GM23248 (cell line): ENCODE results near the gene CLCNKA. TPM values are rescaled to one million over a fixed set of nuclear protein-coding genes. Genes with fewer than 3 reads are reported as not detected.

Experiments used
- DNase-seq: peaks from one replicate; pipeline ENCODE4 v3.0.0-alpha.2; 2015
- H2AFZ ChIP-seq: fragments of 200-600 bp; sonication (generic); 2 replicates; pipeline ENCODE4 v1.6.1; 2016; ENCODE audit warnings: antibody characterized with exemption
- H3F3A ChIP-seq: fragments of 200-600 bp; sonication (generic); 2 replicates; pipeline ENCODE4 v1.6.1; 2016; ENCODE audit warnings: mild to moderate bottlenecking, antibody characterized with exemption, mixed run types; ENCODE audit not compliant: insufficient read depth
- H3K27ac ChIP-seq: fragments of 200-600 bp; sonication (generic); 2 replicates; pipeline ENCODE4 v1.5.1; 2016; ENCODE audit warnings: mild to moderate bottlenecking
- H3K27me3 ChIP-seq: fragments of 200-600 bp; sonication (generic); replicated peaks from 2 replicates; pipeline ENCODE4 v1.6.1; 2016; ENCODE audit warnings: mild to moderate bottlenecking; ENCODE audit not compliant: insufficient read depth
- H3K36me3 ChIP-seq: fragments of 200-600 bp; sonication (generic); 2 replicates; pipeline ENCODE4 v1.6.1; 2016; ENCODE audit warnings: low read depth, mild to moderate bottlenecking
- H3K4me1 ChIP-seq: fragments of 200-600 bp; sonication (generic); 2 replicates; pipeline ENCODE4 v1.6.1; 2016; ENCODE audit warnings: mild to moderate bottlenecking; ENCODE audit not compliant: insufficient read depth
- H3K4me2 ChIP-seq: fragments of 200-600 bp; sonication (generic); one replicate; pipeline ENCODE4 v1.6.1; 2016; ENCODE audit warnings: mild to moderate bottlenecking; ENCODE audit not compliant: unreplicated experiment
- H3K4me3 ChIP-seq: fragments of 200-600 bp; sonication (generic); 2 replicates; pipeline ENCODE4 v1.5.1; 2016; ENCODE audit warnings: mild to moderate bottlenecking
- H3K79me2 ChIP-seq: fragments of 200-600 bp; sonication (generic); 2 replicates; pipeline ENCODE4 v1.6.1; 2016; ENCODE audit warnings: mild to moderate bottlenecking; ENCODE audit not compliant: insufficient read depth
- H3K9ac ChIP-seq: fragments of 200-600 bp; sonication (generic); 2 replicates; pipeline ENCODE4 v1.6.1; 2016; ENCODE audit warnings: mild to moderate bottlenecking
- H3K9me2 ChIP-seq: fragments of 200-600 bp; sonication (generic); 2 replicates; pipeline ENCODE4 v1.6.1; 2016; ENCODE audit warnings: mixed run types, mild to moderate bottlenecking, moderate library complexity; ENCODE audit not compliant: insufficient read depth
- H3K9me3 ChIP-seq: fragments of 200-600 bp; sonication (generic); one replicate; pipeline ENCODE4 v1.6.1; 2017; ENCODE audit warnings: low read depth
- H4K20me1 ChIP-seq: fragments of 200-600 bp; sonication (generic); 2 replicates; pipeline ENCODE4 v1.6.0; 2016; ENCODE audit not compliant: insufficient read depth
- EZH2 ChIP-seq: fragments of 200-600 bp; sonication (generic); IDR thresholded peaks from 2 replicates; pipeline ENCODE4 v1.6.1; 2018; ENCODE audit warnings: antibody characterized with exemption, mild to moderate bottlenecking; ENCODE audit not compliant: insufficient read depth, poor library complexity, severe bottlenecking
- EZH2phosphoT487 ChIP-seq: fragments of 200-600 bp; sonication (generic); IDR thresholded peaks from 2 replicates; pipeline ENCODE4 v1.6.1; 2018; ENCODE audit warnings: antibody characterized with exemption, moderate library complexity, mild to moderate bottlenecking, low read depth; ENCODE audit not compliant: insufficient read depth
- WGBS, 2 experiments: methylation state at CpG; one replicate each; pipeline ENCODE4 v1.1.6; 2015 to 2017; ENCODE audit warnings: low lambda C conversion rate in 2 of 2, low coverage in 1 of 2; ENCODE audit errors: missing lambda C conversion rate in 2 of 2; 5-methylcytosine and 5-hydroxymethylcytosine counted together
- in situ Hi-C: fragments of 300-500 bp; cut with MboI; formaldehyde crosslinking; loops from 2 replicates; pipeline ENCODE4 v1.15.0; 2020
- polyA plus RNA-seq: library from polyadenylated mRNA; unstranded; fragments of >200 nt; fragmentation: Nextera tagmentation; extraction: Ambion mirVana; gene quantifications from 2 replicates; pipeline ENCODE4 v1.2.1, GENCODE V29; 2016
- total RNA-seq: library from RNA; depleted of rRNA; stranded (reverse); fragments of >200 nt; shearing (Covaris generic); gene quantifications from 2 replicates; pipeline ENCODE4 v1.2.3, GENCODE V29; 2014

CLCNKA gene
- total and polyA plus RNA-seq, 2 experiments from 2014 or later = not detected

DNA sequence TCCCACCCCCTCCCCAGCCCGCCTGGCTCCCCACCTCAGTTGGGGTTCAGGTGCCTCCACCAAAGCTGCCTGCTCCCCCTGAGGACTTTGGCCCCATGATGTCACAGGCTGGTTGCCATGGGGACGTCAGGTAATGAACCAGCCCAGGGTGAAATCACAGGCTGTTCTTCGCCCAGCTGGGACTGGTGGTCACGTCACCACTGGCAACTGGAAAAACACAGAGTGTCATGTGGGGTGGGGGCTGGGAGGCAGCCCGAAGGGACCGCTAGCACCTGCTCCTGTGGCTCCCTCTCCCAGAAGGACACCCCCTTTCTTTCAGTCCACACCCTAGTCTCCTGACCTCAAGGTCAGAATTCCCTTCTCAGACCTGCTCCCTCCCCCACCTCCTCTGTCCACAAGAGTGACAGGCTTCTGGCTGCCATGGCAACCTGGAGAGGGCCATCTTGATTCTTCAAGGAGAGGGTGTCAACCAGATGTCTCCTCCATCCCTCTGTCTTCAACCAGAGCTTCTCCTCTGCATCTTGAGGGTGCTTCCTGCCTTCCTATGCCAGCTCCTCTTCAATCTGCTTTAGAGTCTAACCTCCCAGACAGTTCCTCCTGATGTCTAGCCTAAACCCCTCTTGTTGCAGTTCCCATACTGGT lies 45.4 kb downstream of the CLCNKA start:
- no peak overlapping the region for H3K9ac ChIP-seq
- H3K4me1 ChIP-seq = no peaks in the 10 kb centered on the region
- H3K36me3 ChIP-seq = no peaks in the 10 kb centered on the region
- no peaks in the 10 kb centered on the region for H4K20me1 ChIP-seq
- no peak overlapping the region for H3K4me2 ChIP-seq
- H3K27me3 ChIP-seq = peaks cover 7% of the 10 kb centered on the region; the same call in 1 of the 2 replicates
- WGBS, 2 experiments = 57 to 66% methylated on average over 6 of the region's 6 CpGs
- H3K79me2 ChIP-seq = no peaks in the 10 kb centered on the region
- no peak for DNase-seq
- H3K9me2 ChIP-seq = no peaks in the 10 kb centered on the region
- H2AFZ ChIP-seq = no peak overlapping the region
- no peak overlapping the region for H3K27ac ChIP-seq
- no peaks in the 10 kb centered on the region for H3K9me3 ChIP-seq
- in situ Hi-C loops = no loop called here
- no peaks in the 10 kb centered on the region for H3F3A ChIP-seq
- H3K4me3 ChIP-seq = no peak overlapping the region
- TF ChIP-seq EZH2 (no peak), EZH2phosphoT487 (no peak)

DNA sequence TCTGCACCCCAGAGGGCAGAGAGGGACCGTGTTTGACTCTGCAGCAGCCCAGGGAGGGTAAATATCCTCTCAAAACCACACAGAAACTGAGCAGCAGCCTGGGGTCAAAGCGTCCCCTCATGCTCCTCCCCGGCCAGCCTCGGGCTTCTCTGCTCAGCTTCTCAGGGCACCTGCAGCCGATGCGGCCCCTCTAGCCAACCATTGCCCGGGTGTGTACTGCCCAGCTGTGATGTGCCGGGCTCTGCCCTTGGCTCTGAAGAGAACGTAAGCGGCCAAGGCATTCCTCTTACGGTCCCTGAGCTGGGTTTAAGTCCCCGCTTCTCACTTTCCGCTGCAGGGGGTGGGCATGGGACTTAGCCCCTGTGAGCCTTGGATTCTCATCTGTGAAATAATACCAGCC lies 46.1 kb downstream of the CLCNKA start:
- no peaks in the 10 kb centered on the region for H3K9me3 ChIP-seq
- 51 to 54% methylated on average over 11 to 13 of the region's 13 CpGs for WGBS, 2 experiments
- H3K9me2 ChIP-seq = no peaks in the 10 kb centered on the region
- H3K27me3 ChIP-seq = peaks cover 7% of the 10 kb centered on the region; the same call in 1 of the 2 replicates
- H2AFZ ChIP-seq = no peak overlapping the region
- no peaks in the 10 kb centered on the region for H3K4me1 ChIP-seq
- no peak overlapping the region for H3K27ac ChIP-seq
- in situ Hi-C loops = no loop called here
- no peak for DNase-seq
- no peaks in the 10 kb centered on the region for H3K79me2 ChIP-seq
- H3K4me2 ChIP-seq = no peak overlapping the region
- no peaks in the 10 kb centered on the region for H3F3A ChIP-seq
- H3K36me3 ChIP-seq = no peaks in the 10 kb centered on the region
- no peak overlapping the region for H3K9ac ChIP-seq
- TF ChIP-seq EZH2 (no peak), EZH2phosphoT487 (no peak)
- no peaks in the 10 kb centered on the region for H4K20me1 ChIP-seq
- no peak overlapping the region for H3K4me3 ChIP-seq

DNA sequence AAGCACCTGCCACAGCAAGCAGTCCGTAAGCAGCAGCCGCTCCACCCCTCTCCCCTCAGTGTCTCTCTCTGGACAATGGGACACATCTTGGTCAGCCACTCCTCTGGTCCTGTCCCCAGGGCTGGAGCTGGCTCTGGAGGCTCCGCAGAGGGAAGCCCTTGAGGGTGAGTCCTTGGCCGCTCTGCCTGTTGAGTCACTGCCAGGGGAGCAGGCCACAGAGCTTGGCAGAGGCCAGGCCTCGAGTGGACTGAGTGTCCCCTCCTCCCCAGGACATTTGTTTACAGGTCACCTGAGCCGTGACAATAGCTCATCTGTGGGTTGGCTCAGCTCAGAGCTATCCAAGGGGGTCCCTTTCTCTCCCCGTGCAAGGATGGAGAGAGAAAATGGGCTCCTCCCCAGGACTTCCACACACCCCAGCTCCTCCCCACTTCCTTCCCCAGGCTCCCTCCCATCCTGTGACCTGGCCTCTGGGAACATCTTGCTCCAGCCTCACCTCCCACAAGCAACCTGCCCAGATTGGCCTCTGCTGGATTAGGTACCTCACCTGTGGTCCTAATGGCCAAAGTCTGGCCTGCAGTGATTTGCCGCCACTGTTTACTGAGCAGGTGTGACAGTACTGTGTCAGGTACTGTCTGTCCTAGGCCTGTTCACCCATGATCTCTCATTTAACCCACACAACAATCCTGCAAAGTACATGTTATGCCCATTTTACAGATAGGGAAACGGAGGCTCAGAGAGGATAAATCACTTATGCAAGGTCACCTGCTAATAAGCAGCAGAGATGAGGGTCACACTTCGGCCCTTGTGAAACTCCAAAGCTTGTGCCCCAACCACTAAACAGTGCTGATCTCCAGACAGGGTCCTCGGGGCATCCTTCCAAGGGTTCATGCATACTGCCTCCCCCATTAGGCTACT lies 46.8 kb downstream of the CLCNKA start:
- Histone ChIP-seq H3K27ac (no peak overlapping the region), H4K20me1 (no peaks in the 10 kb centered on the region), H3K36me3 (no peaks in the 10 kb centered on the region), H3K9me2 (no peaks in the 10 kb centered on the region), H3K4me2 (no peak overlapping the region), H3K27me3 (peaks cover 7% of the 10 kb centered on the region; the same call in 1 of the 2 replicates), H3K4me3 (no peak overlapping the region), H3K4me1 (no peaks in the 10 kb centered on the region), H3F3A (no peaks in the 10 kb centered on the region), H3K9ac (no peak overlapping the region), H3K9me3 (no peaks in the 10 kb centered on the region), H2AFZ (no peak overlapping the region), H3K79me2 (no peaks in the 10 kb centered on the region)
- peak; percentile 83 for DNase-seq
- TF ChIP-seq EZH2phosphoT487 = no peak
- TF ChIP-seq EZH2 = no peak
- WGBS, 2 experiments = 56 to 67% methylated on average over 9 to 11 of the region's 11 CpGs
- in situ Hi-C loops = no loop called here

DNA sequence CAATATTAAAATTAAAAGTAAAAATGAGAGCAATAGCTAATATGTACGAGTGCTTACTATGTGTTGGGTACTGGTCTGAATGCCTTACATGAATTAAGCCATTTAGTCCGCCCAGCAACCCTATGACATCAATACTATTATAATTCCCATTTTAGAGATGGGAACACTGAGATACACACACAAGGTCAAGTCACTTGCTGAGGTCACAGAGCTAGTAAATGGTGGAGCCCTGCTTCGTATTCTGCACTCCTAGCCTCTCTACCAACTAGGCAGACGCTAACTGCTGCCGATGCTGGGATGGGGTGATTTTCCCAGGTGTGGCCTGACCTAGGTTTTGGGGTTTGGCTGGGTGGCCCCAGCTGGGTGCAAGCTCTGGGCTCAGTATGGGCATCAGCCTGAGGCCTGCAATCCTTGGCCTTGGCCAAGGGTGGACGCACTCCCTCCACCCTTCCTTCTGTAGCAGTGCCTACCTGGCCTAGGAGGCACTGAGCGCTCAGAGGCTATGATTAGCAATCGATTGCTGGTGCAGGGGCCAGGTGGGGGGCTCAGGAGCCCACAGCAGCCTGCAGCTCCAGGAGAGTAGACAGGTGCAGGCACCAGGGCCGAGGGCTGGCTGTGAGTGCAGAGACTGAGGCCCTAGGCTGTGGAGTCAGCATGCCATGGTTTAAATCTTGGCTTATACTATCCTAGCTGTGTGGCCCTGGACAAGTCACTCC lies 49.0 kb downstream of the CLCNKA start:
- no peaks in the 10 kb centered on the region for H3K9me3 ChIP-seq
- in situ Hi-C loops = no loop called here
- H3K4me2 ChIP-seq = no peak overlapping the region
- TF ChIP-seq EZH2 (no peak), EZH2phosphoT487 (no peak)
- no peak overlapping the region for H3K9ac ChIP-seq
- H3K27me3 ChIP-seq = no peaks in the 10 kb centered on the region
- H3K36me3 ChIP-seq = no peaks in the 10 kb centered on the region
- no peaks in the 10 kb centered on the region for H3K79me2 ChIP-seq
- no peaks in the 10 kb centered on the region for H3K9me2 ChIP-seq
- no peaks in the 10 kb centered on the region for H4K20me1 ChIP-seq
- H3F3A ChIP-seq = peaks cover 5% of the 10 kb centered on the region
- WGBS, 2 experiments = 88 to 90% methylated on average over 9 of the region's 9 CpGs
- H2AFZ ChIP-seq = no peak overlapping the region
- peaks cover 11% of the 10 kb centered on the region for H3K4me1 ChIP-seq
- no peak overlapping the region for H3K4me3 ChIP-seq
- DNase-seq = no peak
- H3K27ac ChIP-seq = no peak overlapping the region
